HG03095 (cell line): ENCODE measurements around the gene RFPL2.
"Not testable (repeated sequence)": the region's sequence is repeated elsewhere in the genome, so short reads cannot be mapped to it uniquely, and the experiment has no call there.

Source experiments
- ATAC-seq: cut with Tn5 transposase; IDR thresholded peaks from one replicate; pipeline ENCODE4 v1.9.1; 2021; ENCODE audit warnings: moderate library complexity; ENCODE audit not compliant: unreplicated experiment

RFPL2 gene

GRCh38 chr22:32206774-32207758 lies 2.2 kb upstream of the RFPL2 start:
- no peak for ATAC-seq

GRCh38 chr22:32205974-32206773 lies 1.3 kb upstream of the RFPL2 start:
- ATAC-seq, result no peak

DNA sequence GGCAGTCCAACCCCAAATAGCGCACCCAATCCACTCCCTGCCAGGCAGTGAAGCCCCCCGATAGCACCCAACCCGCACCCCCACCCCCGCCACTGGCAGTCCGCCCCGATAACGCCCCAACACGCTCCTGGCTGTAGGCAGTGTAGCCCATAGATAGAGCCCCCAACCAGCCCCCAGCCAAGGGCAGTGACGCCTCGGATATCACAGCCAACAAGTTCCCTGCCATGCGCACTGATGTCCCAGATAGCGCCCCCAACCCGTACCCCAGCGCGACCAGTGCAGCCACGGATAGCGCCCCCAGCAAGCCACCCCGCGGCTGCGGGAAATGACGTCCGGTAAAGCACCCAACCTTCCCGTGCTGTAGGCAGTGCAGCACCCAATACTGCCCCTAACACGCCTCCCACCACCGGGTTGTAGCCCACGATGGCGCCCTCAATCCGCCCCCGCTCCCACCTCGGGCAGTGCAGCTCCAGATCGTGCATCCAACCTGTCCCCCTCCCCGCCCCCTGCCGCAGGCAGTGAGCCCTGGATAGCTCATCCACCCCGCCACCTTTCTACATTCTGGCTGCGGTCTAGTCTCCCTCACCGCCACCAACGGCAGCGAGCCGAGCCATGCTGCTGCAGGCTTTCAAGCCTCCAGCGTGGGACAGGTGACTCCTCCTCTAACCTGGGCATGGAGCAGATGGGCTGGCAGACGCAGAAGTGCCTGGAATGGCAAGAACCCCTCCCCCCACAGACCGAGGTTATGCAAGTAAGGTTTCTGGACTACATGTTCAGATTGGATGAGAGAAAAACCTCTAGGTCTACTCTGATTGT lies 625 bp downstream of the RFPL2 start:
- ATAC-seq, result no peak

- no peak for ATAC-seq
These were observed 1.5 kb downstream of the RFPL2 start for GRCh38 chr22:32203181-32204039.

DNA sequence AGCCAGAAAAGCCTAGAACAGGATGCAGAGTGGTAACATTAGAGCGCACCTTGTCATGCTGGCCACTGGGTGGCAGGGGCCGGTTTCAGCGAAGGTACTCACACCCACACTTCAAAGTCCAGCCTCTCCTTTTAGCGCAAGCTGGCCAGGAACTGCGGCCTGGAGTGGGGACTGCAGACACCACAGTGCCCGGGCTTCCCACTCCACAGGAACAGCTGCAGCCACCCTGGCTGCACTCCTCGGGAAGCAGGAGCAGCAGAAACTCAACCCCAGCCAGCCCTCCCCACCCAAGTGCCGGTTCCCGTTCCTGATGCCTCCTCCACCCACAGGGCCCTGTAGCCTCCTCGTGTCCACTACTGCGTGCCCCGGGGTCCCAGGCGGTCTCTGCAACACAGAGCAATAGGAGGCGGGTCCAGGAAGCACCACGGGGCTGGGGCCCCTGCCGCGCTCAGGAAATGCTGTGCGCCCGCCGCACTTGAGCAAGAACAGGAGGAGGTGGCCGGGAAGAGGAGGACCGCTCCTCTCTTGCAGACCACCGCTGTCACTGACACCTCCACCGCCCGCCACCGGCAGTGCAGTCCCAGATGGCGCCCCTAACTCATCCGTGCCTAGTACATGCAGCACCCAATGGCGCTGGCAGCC lies 2.2 kb downstream of the RFPL2 start:
- ATAC-seq, result no peak

GRCh38 chr22:32202161-32202538 lies 2.7 kb downstream of the RFPL2 start:
- ATAC-seq, result no peak

DNA sequence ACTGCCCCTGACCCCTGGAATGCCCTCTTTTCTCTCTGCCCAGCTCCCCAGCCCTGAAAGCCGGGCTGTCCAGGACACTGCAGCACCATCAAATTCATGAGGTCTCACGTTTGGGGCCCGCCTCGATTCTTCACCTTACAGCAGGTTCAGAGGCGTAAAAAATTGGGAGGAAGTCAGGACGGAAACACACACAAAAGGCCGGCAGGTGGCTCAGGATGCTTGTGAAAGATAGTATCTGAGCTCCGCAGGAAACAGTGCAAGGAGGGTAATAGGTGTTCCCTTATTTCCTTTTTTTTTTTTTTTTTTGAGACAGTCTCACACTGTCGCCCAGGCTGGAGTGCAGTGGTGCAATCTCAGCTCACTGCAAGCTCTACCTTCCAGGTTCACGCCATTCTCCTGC lies 4.1 kb downstream of the RFPL2 start:
- ATAC-seq, result no peak

GRCh38 chr22:32199961-32200360 lies 4.9 kb downstream of the RFPL2 start:
- ATAC-seq, result no peak

GRCh38 chr22:32199341-32199740 lies 5.5 kb downstream of the RFPL2 start:
- no peak for ATAC-seq

DNA sequence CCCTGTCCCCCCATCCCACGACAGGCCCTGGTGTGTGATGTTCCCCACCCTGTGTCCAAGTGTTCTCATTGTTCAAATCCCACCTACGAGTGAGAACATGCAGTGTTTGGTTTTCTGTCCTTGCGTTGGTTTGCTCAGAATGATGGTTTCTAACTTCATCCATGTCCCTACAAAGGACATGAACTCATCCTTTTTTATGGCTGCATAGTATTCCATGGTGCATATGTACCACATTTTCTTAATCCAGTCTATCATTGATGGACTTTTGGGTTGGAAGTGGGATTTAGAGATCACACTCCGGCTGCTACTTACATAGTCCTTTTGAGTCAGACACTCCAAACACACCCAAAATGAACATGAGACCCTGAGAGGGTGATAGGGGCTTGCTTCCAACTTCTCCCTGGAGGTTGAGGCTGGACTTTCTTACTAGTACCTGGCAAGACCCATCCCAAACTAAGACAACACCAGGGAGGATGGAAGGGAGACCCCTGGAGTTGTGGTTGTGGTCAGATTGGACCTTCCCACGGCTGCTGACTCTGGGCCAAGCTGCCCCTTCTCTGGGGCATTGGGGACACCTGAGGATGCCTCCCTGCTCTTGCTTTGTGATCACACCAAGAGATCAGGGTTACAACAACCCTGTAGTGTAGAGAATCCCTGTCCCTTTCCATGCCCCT lies 7.2 kb downstream of the RFPL2 start:
- ATAC-seq, result not testable (repeated sequence)

DNA sequence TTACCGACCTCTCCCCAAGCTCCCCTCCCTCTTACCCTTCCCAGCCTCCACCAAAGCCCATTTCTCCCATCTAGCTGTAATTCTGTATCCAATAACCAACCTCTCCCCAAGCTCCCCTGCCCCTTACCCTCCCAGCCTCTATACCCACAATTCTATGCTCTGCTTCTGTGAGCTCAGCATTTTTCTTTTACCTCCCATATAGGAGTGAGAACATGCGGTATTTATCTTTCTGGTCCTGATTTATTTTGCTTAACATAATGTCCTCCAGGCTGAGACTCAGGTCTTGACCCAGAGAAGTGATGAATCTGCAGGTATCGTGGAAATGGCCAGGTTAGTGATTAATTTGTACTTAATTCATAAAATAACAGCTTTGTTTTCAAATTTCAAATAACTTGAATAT lies 9.0 kb downstream of the RFPL2 start:
- ATAC-seq, result not testable (repeated sequence)

GRCh38 chr22:32193346-32193745 lies 11.5 kb downstream of the RFPL2 start:
- ATAC-seq, result not testable (repeated sequence)

DNA sequence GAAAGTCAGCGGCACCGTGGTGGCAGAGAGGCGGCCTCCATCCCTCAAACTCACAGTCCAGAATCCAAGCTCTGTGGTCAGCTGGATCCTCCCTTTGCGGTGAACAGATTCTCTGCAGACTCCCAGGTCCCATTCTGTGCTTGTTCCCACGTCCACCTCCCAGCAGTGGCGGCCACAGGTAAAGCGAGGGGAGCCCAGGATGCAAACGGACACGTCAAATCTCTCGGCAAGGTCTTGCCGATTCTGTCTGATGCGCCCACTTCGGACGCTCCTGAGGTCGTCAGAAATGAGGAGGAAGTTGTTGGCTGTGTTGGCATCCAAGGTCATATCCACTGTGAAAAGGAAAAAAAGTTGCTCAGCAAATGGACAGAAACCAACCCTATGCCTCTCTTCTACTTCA lies 13.9 kb downstream of the RFPL2 start:
- ATAC-seq, result not testable (repeated sequence)

- ATAC-seq, result no peak
These were observed 19.1 kb downstream of the RFPL2 start for GRCh38 chr22:32185821-32186220.

DNA sequence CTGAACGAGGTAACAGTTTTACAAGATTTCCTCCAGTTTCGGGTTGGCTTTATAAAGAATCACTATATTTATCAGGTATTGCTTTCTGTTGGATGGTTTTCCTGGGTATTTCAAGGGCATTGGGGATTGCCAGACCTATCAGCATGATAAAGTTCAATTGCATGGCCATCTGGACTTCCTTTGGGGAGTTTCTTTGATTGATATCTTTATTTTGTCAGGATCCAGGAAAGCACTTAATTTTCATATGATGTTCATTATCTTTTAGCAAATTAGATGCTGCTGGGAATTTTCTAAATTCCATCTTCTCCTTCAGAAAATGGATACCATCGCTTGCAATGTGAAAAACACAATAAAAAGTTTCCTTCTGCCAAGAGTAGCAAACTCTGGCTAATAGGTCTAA lies 21.2 kb downstream of the RFPL2 start:
- ATAC-seq, result no peak

- no peak for ATAC-seq
These were observed 23.8 kb downstream of the RFPL2 start for GRCh38 chr22:32181043-32181442.

GRCh38 chr22:32177221-32177765 lies 27.6 kb downstream of the RFPL2 start:
- no peak for ATAC-seq

- ATAC-seq, result no peak
These were observed 28.9 kb downstream of the RFPL2 start for GRCh38 chr22:32175683-32176644.
